GM23338 (cell line): ENCODE measurements around the gene ZZZ3.

Experiments
- REST ChIP-seq: IDR thresholded peaks from one replicate; pipeline ENCODE4 v1.6.1; 2018; ENCODE audit warnings: antibody characterized with exemption; ENCODE audit not compliant: unreplicated experiment
- TF ChIP-seq, protein P1 (sequence below), 2 experiments: fragments of 200-600 bp in 1 of 2; sonication (generic) in 1 of 2; conservative IDR thresholded peaks; 2 replicates each; pipeline versions ENCODE4 v1.5.1 to v1.6.1; 2016 to 2017; ENCODE audit warnings: antibody characterized with exemption in 2 of 2, low read depth in 2 of 2, mild to moderate bottlenecking in 2 of 2, moderate library complexity in 1 of 2

DNA sequence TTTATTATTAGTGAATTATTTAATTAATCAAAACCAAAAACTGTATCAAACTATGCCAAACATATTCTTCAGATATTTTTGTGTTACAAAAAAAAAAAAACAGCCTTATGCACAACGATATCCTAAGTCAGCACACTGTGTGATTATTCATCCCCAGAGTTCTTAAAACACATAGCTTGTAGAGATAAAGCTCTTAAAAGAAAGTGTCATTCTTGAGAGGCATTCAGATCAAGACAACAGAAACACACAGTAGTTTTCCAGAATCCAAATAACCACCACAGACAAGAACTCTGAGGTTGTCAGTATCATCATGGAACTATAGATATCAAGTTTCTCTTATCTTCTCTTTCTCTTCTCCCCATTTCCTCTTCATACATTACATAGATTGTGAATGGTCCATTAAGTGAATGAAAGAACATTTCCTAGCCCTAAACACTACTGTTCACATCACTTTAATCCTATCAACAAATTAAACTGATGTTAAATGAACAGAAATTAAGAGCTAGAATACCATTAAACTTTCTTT lies 13.5 kb downstream of the ZZZ3 start:
- TF ChIP-seq, protein P1, sequence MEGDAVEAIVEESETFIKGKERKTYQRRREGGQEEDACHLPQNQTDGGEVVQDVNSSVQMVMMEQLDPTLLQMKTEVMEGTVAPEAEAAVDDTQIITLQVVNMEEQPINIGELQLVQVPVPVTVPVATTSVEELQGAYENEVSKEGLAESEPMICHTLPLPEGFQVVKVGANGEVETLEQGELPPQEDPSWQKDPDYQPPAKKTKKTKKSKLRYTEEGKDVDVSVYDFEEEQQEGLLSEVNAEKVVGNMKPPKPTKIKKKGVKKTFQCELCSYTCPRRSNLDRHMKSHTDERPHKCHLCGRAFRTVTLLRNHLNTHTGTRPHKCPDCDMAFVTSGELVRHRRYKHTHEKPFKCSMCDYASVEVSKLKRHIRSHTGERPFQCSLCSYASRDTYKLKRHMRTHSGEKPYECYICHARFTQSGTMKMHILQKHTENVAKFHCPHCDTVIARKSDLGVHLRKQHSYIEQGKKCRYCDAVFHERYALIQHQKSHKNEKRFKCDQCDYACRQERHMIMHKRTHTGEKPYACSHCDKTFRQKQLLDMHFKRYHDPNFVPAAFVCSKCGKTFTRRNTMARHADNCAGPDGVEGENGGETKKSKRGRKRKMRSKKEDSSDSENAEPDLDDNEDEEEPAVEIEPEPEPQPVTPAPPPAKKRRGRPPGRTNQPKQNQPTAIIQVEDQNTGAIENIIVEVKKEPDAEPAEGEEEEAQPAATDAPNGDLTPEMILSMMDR (conservative IDR thresholded peaks at IDR 0.05; ENCODE audit: low read depth in 2 of 2), result no peak
- no peak for TF ChIP-seq REST
